ENCODE measurements around the gene GOLGA1. TPM values are rescaled to one million over a fixed set of nuclear protein-coding genes. Genes with fewer than 3 reads are reported as not detected.

GOLGA1 gene
- total and polyA plus RNA-seq, 2 of the 13 experiments (the other 11 are each of a cell fraction or from before 2014, with no cell fraction given), result 12.7 to 15.9 TPM

DNA sequence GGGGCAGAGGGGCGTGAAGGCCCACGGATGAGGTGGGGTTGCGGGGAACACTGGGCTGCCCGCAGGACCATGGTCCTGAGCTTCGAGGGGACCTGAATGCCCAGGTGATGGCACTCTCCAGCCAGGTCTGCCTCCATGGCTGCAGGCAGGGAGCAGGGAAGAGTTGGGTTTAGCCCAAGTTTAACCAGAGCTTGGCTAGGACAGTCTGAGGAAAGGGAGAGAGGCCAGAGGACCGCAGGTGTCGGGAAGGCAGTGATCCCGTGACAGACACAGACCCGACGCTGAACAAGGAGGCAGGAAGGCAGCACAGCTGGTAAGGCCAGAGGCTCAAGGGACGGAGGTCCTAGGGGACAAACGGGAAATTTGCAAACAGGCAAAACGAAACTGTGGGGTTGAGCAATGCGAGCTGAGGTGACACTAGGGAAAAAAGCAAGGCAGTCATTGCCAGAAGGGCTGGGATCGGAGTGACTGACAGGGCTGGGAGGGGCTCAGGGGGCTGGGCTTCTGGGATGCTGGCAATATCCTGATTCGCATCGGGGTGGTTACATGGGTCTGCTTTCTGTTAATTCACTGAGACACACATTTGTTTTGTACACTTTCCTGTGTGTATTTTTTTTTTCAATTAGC is 53.9 kb downstream of the GOLGA1 start:
- H3K27ac ChIP-seq (ENCODE audit: extremely low read length, insufficient read depth, low read length), result no peak overlapping the region
- no peak overlapping the region for H3K4me2 ChIP-seq (ENCODE audit: low read depth, low read length)
- H4K20me1 ChIP-seq (ENCODE audit: insufficient read depth, low read length), result no peaks in the 10 kb centered on the region
- no peaks in the 10 kb centered on the region for H3K9me3 ChIP-seq (ENCODE audit: low read length)
- H3K36me3 ChIP-seq (replicated peaks in 1 of 2; ENCODE audit: control insufficient read depth in 1 of 2, insufficient read depth in 2 of 2, low read length in 2 of 2), result peaks cover 26 to 61% of the 10 kb centered on the region in 2 experiments; a peak in 4 of 5 replicates
- in situ Hi-C loops (cut with HindIII; ENCODE audit: extremely low pct_ligation_motif_present, low pct_unique_long_range_greater_than_20kb), result no loop called here
- POLR2A ChIA-PET, result no interaction called here
- TF ChIP-seq, protein P1, sequence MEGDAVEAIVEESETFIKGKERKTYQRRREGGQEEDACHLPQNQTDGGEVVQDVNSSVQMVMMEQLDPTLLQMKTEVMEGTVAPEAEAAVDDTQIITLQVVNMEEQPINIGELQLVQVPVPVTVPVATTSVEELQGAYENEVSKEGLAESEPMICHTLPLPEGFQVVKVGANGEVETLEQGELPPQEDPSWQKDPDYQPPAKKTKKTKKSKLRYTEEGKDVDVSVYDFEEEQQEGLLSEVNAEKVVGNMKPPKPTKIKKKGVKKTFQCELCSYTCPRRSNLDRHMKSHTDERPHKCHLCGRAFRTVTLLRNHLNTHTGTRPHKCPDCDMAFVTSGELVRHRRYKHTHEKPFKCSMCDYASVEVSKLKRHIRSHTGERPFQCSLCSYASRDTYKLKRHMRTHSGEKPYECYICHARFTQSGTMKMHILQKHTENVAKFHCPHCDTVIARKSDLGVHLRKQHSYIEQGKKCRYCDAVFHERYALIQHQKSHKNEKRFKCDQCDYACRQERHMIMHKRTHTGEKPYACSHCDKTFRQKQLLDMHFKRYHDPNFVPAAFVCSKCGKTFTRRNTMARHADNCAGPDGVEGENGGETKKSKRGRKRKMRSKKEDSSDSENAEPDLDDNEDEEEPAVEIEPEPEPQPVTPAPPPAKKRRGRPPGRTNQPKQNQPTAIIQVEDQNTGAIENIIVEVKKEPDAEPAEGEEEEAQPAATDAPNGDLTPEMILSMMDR (CRISPR knock-in tag; IDR thresholded peaks at IDR 0.05), result 0 out of 2 replicates have a peak, but pooled peaks have one; percentile 15
- no peak for TF ChIP-seq KLF12 (CRISPR knock-in tag; IDR thresholded peaks at IDR 0.05; ENCODE audit: borderline replicate concordance)
- intact Hi-C loops (cut with micrococcal nuclease; ENCODE audit: unreplicated experiment), result no loop called here
- WGBS (ENCODE audit: low lambda C conversion rate), result 92% methylated on average over 17 of the region's 17 CpGs
- no peak overlapping the region for H2AFZ ChIP-seq (ENCODE audit: low read length)
- H3K79me2 ChIP-seq (ENCODE audit: insufficient read depth, low read length), result no peaks in the 10 kb centered on the region
- H3K4me3 ChIP-seq (replicated peaks in 1 of 3; ENCODE audit: insufficient read depth in 1 of 3, low read depth in 2 of 3, low read length in 3 of 3), result no peak overlapping the region
- no TSS peak for BruUV-seq (replicated peaks)
- no peaks in the 10 kb centered on the region for H3K27me3 ChIP-seq (ENCODE audit: control insufficient read depth in 1 of 2, insufficient read depth in 2 of 2, low read length in 2 of 2)
- H3K4me1 ChIP-seq (ENCODE audit: insufficient read depth, low read length), result no peaks in the 10 kb centered on the region
- no peak overlapping the region for H3K9ac ChIP-seq (ENCODE audit: insufficient read depth, low read depth, low read length)
- FAIRE-seq, result no peak
- ATAC-seq, result no peak
- DNase-seq (ENCODE audit: low spot score), result no peak
- CTCF ChIA-PET (ENCODE audit: low intra/inter-chr PET ratio, low total read pairs), result no interaction called here

DNA sequence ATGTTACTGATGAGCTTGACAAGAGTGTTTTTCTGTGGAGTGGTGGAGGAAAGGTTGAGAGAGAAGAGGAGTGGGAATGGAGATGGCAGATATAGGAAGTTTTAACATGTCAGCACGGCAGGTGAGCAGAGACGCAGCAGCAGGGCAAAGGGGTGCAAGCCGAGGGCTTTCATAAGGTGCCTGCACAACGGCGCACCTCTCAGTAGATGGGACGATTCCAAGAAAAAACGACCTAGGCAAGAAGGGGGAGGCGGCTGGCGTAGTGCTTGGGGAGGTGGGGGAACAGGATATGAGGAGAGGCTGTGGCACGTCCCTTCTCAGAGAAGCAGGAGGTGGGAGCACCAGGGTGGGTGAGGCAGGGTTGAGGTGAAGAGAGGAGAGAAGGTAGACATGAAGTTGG is 54.4 kb downstream of the GOLGA1 start:
- Histone ChIP-seq H3K79me2 (ENCODE audit: insufficient read depth, low read length) (no peaks in the 10 kb centered on the region), H3K27ac (ENCODE audit: extremely low read length, insufficient read depth, low read length) (no peak overlapping the region), H3K4me3 (replicated peaks in 1 of 3; ENCODE audit: insufficient read depth in 1 of 3, low read depth in 2 of 3, low read length in 3 of 3) (no peak overlapping the region), H3K27me3 (ENCODE audit: control insufficient read depth in 1 of 2, insufficient read depth in 2 of 2, low read length in 2 of 2) (no peaks in the 10 kb centered on the region), H3K4me1 (ENCODE audit: insufficient read depth, low read length) (no peaks in the 10 kb centered on the region), H3K4me2 (ENCODE audit: low read depth, low read length) (no peak overlapping the region), H3K9ac (ENCODE audit: insufficient read depth, low read depth, low read length) (no peak overlapping the region), H3K9me3 (ENCODE audit: low read length) (no peaks in the 10 kb centered on the region), H4K20me1 (ENCODE audit: insufficient read depth, low read length) (no peaks in the 10 kb centered on the region), H3K36me3 (replicated peaks in 1 of 2; ENCODE audit: control insufficient read depth in 1 of 2, insufficient read depth in 2 of 2, low read length in 2 of 2) (peaks cover 26 to 65% of the 10 kb centered on the region in 2 experiments; a peak in 4 of 5 replicates), H2AFZ (ENCODE audit: low read length) (no peak overlapping the region)
- no peak for DNase-seq (ENCODE audit: low spot score)
- no peak for FAIRE-seq
- no peak for TF ChIP-seq ZC3H4 (CRISPR knock-in tag; IDR thresholded peaks at IDR 0.05; ENCODE audit: borderline replicate concordance)
- no peak for TF ChIP-seq ZNF317 (CRISPR knock-in tag; IDR thresholded peaks at IDR 0.05)
- no peak for TF ChIP-seq ZNF772 (CRISPR knock-in tag; IDR thresholded peaks at IDR 0.05)
- no peak for TF ChIP-seq KLF12 (CRISPR knock-in tag; IDR thresholded peaks at IDR 0.05; ENCODE audit: borderline replicate concordance)
- TF ChIP-seq GATAD1 (CRISPR knock-in tag; IDR thresholded peaks at IDR 0.05), result no peak
- no peak for TF ChIP-seq HNRNPH1 (optimal IDR thresholded peaks at IDR 0.05; ENCODE audit: low read depth, low read length)
- TF ChIP-seq HDAC1 (CRISPR knock-in tag; IDR thresholded peaks at IDR 0.05), result no peak
- TF ChIP-seq NFYB (CRISPR knock-in tag; IDR thresholded peaks at IDR 0.05), result no peak
- no peak for TF ChIP-seq RARG (CRISPR knock-in tag; IDR thresholded peaks at IDR 0.05; ENCODE audit: low read depth)
- no peak for TF ChIP-seq ZNF619 (CRISPR knock-in tag; IDR thresholded peaks at IDR 0.05)
- TF ChIP-seq EEA1 (CRISPR knock-in tag; IDR thresholded peaks at IDR 0.05; ENCODE audit: borderline replicate concordance), result no peak
- TF ChIP-seq, protein P2, sequence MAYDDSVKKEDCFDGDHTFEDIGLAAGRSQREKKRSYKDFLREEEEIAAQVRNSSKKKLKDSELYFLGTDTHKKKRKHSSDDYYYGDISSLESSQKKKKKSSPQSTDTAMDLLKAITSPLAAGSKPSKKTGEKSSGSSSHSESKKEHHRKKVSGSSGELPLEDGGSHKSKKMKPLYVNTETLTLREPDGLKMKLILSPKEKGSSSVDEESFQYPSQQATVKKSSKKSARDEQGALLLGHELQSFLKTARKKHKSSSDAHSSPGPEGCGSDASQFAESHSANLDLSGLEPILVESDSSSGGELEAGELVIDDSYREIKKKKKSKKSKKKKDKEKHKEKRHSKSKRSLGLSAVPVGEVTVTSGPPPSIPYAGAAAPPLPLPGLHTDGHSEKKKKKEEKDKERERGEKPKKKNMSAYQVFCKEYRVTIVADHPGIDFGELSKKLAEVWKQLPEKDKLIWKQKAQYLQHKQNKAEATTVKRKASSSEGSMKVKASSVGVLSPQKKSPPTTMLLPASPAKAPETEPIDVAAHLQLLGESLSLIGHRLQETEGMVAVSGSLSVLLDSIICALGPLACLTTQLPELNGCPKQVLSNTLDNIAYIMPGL (CRISPR knock-in tag; IDR thresholded peaks at IDR 0.05; ENCODE audit: borderline replicate concordance in 1 of 2, low read depth in 1 of 2), result no peak
- no peak for TF ChIP-seq ZNF382 (CRISPR knock-in tag; IDR thresholded peaks at IDR 0.05; ENCODE audit: borderline replicate concordance)
- TF ChIP-seq ZFAT (CRISPR knock-in tag; conservative IDR thresholded peaks at IDR 0.05), result no peak
- no peak for TF ChIP-seq ZMYM2 (CRISPR knock-in tag; IDR thresholded peaks at IDR 0.05)
- ChIA-PET POLR2A (no interaction called here), CTCF (ENCODE audit: low intra/inter-chr PET ratio, low total read pairs) (no interaction called here)
- in situ Hi-C loops (cut with HindIII; ENCODE audit: extremely low pct_ligation_motif_present, low pct_unique_long_range_greater_than_20kb), result no loop called here
- 96% methylated on average over 10 of the region's 10 CpGs for WGBS (ENCODE audit: low lambda C conversion rate)
- intact Hi-C loops (cut with micrococcal nuclease; ENCODE audit: unreplicated experiment), result no loop called here
- no peak for ATAC-seq
- no TSS peak for BruUV-seq (replicated peaks)

All from HepG2 (cell line).